Adrenal gland (tissue), 12 donors: Measurements from ENCODE around the gene DENND11. TPM values are rescaled to one million over a fixed set of nuclear protein-coding genes. Genes with fewer than 3 reads are reported as not detected.
"Not testable (repeated sequence)": the region's sequence is repeated elsewhere in the genome, so short reads cannot be mapped to it uniquely, and the experiment has no call there.

Experiments
- DNase-seq, 7 donors: peaks; one replicate each; pipeline ENCODE4 v3.0.0-alpha.2; 2019 to 2020
- H3K27ac ChIP-seq, 5 donors: fragments of 200-600 bp; sonication (generic) in 4 of 5; 1 replicate in 3 of 5; 2 replicates in 2 of 5; pipeline versions ENCODE4 v1.5.1 to v1.8.0; 2016 to 2020; ENCODE audit warnings: mild to moderate bottlenecking in 1 of 5
- H3K27me3 ChIP-seq: fragments of 200-600 bp; 2 replicates; pipeline ENCODE4 v1.8.0; 2021
- H3K36me3 ChIP-seq, 2 donors: fragments of 200-600 bp; replicated peaks in 1 of 2; 1 replicate in 1 of 2; 2 replicates in 1 of 2; pipeline versions ENCODE4 v1.5.1 to v1.8.0; 2018 to 2022
- H3K4me1 ChIP-seq, 2 donors: fragments of 200-600 bp; replicated peaks in 1 of 2; 1 replicate in 1 of 2; 2 replicates in 1 of 2; pipeline versions ENCODE4 v1.5.1 to v1.8.0; 2018 to 2021
- H3K4me3 ChIP-seq, 4 donors: fragments of 200-600 bp; sonication (generic) in 3 of 4; one replicate each; pipeline ENCODE4 v1.5.1; 2016 to 2018
- H3K9me3 ChIP-seq, 3 donors: fragments of 200-600 bp; sonication (generic) in 1 of 3; replicated peaks in 1 of 3; 1 replicate in 2 of 3; 2 replicates in 1 of 3; pipeline versions ENCODE4 v1.5.1 to v1.8.0; 2016 to 2021
- CTCF ChIP-seq, 6 experiments: fragments of 450-650 bp in 4 of 6; fragments of 200-600 bp in 2 of 6; sonication (generic) in 1 of 6; IDR thresholded peaks; 1 replicate in 5 of 6; 2 replicates in 1 of 6; pipeline versions ENCODE4 v1.5.1 to v1.8.0; 2016 to 2021; ENCODE audit warnings: antibody characterized with exemption in 6 of 6, mild to moderate bottlenecking in 2 of 6, moderate library complexity in 1 of 6
- POLR2A ChIP-seq, 2 donors: fragments of 450-650 bp; IDR thresholded peaks; one replicate each; pipeline ENCODE4 v1.6.1; 2017; ENCODE audit warnings: antibody characterized with exemption in 2 of 2, mild to moderate bottlenecking in 2 of 2, moderate library complexity in 1 of 2
- WGBS, 4 donors: extraction: QIAGEN DNeasy Blood & Tissue Kit in 2 of 4; methylation state at CpG; one replicate each; pipeline versions ENCODE4 v1.1.5 to v1.1.7; 2013 to 2017; 5-methylcytosine and 5-hydroxymethylcytosine counted together
- intact Hi-C, 2 donors: fragments of 100-400 bp; cut with DNase I; formaldehyde crosslinking; loops; one replicate each; pipeline versions ENCODE4 v1.14.1 to v1.15.0; 2022 to 2023
- polyA plus RNA-seq, 3 donors: library from polyadenylated mRNA; stranded (reverse); fragments of 200-250 nt in 2 of 3; fragments of 350-450 nt in 1 of 3; fragmentation: Illumina TruSeq in 1 of 3; extraction: RNeasy Lipid Tissue Mini Kit (QIAGEN cat#74804) in 1 of 3; gene quantifications; one replicate each; pipeline ENCODE4 v1.2.3, GENCODE V29; 2013 to 2014
- total RNA-seq, 9 donors: library from RNA; depleted of rRNA in 4 of 9; stranded (reverse); fragments of >200 nt in 4 of 9; fragments of 120-200 nt in 1 of 9; fragmentation: NEBNext Ultra II Directional in 1 of 9; extraction: Animal tissue kit (Norgen Biotek cat#: 25700) in 1 of 9; gene quantifications; one replicate each; pipeline versions ENCODE4 v1.1.0 to v1.2.4, GENCODE V29; 2013 to 2023
- donor health status: healthy with polysubstance abuse.
- donor health status: Bipolar disorder and iron deficiency.
- donor health status: DM: yes; HTN: yes; CAD: no.
- donor health status: DM: no; HTN: no; CAD: no.
- donor health status: DM: no; HTN: no; CAD: no.
- donor health status: DM: yes; HTN: yes; CAD: no.

DENND11 gene
- total and polyA plus RNA-seq, 12 donors, result 2.7 to 19.3 (median 11.9) TPM

GRCh38 chr7:141695803-141696289 is 6.1 kb downstream of the DENND11 start:
- Histone ChIP-seq H3K9me3 (no peaks in the 10 kb centered on the region), H3K36me3 (no peaks in the 10 kb centered on the region), H3K27ac (no peak overlapping the region), H3K4me3 (no peak overlapping the region), H3K27me3 (no peaks in the 10 kb centered on the region), H3K4me1 (peaks cover under 1 to 10% of the 10 kb centered on the region in 2 donors)
- TF ChIP-seq CTCF (IDR thresholded peaks at IDR 0.05) (no peak), POLR2A (IDR thresholded peaks at IDR 0.05) (no peak)
- whole genome bisulfite sequencing, 4 donors, result 83 to 91% (median 90%) methylated on average over 6 of the region's 6 CpGs
- DNase-seq, result no peak
- intact Hi-C loops, result no loop called here

- 79 to 91% (median 83%) methylated on average over 3 of the region's 3 CpGs for WGBS, 4 donors
- TF ChIP-seq CTCF (IDR thresholded peaks at IDR 0.05) (no peak), POLR2A (IDR thresholded peaks at IDR 0.05) (no peak)
These were observed 8.9 kb downstream of the DENND11 start for GRCh38 chr7:141693082-141693481.

GRCh38 chr7:141691961-141692360 is 10.0 kb downstream of the DENND11 start:
- no peaks in the 10 kb centered on the region for H3K36me3 ChIP-seq
- H3K4me3 ChIP-seq, result no peak overlapping the region
- WGBS, 4 donors, result 90 to 92% (median 91%) methylated on average over 4 of the region's 4 CpGs
- no peak for DNase-seq
- TF ChIP-seq CTCF (IDR thresholded peaks at IDR 0.05) (no peak), POLR2A (IDR thresholded peaks at IDR 0.05) (no peak)
- intact Hi-C loops, result no loop called here
- H3K4me1 ChIP-seq, result peaks cover 0 to 4% of the 10 kb centered on the region in 2 donors
- H3K27me3 ChIP-seq, result no peaks in the 10 kb centered on the region
- H3K27ac ChIP-seq, result no peak overlapping the region
- H3K9me3 ChIP-seq, result no peaks in the 10 kb centered on the region

More at GRCh38 chr7:141693082-141693481, 8.9 kb downstream of the DENND11 start:
- intact Hi-C loops, result no loop called here
- Histone ChIP-seq H3K27ac (no peak overlapping the region), H3K9me3 (no peaks in the 10 kb centered on the region), H3K4me1 (no peaks in the 10 kb centered on the region), H3K36me3 (no peaks in the 10 kb centered on the region), H3K4me3 (no peak overlapping the region), H3K27me3 (no peaks in the 10 kb centered on the region)
- DNase-seq, result no peak

- Histone ChIP-seq H3K27me3 (no peaks in the 10 kb centered on the region), H3K4me3 (no peak overlapping the region), H3K9me3 (no peaks in the 10 kb centered on the region), H3K27ac (no peak overlapping the region), H3K36me3 (no peaks in the 10 kb centered on the region), H3K4me1 (peaks cover 0 to 7% of the 10 kb centered on the region in 2 donors)
- no peak for TF ChIP-seq POLR2A (IDR thresholded peaks at IDR 0.05)
- no peak for TF ChIP-seq CTCF (IDR thresholded peaks at IDR 0.05)
- intact Hi-C loops, result no loop called here
- 93 to 97% (median 94%) methylated on average over 3 of the region's 3 CpGs for WGBS, 4 donors
- DNase-seq, result no peak
These were observed 10.4 kb downstream of the DENND11 start for GRCh38 chr7:141691540-141691939.

- H3K27ac ChIP-seq, H3K27me3 ChIP-seq, DNase-seq, H3K9me3 ChIP-seq, H3K4me1 ChIP-seq, H3K36me3 ChIP-seq, H3K4me3 ChIP-seq, intact Hi-C loops: not testable (repeated sequence)
- WGBS, 4 donors, result 96 to 98% (median 96%) methylated on average over 3 of the region's 3 CpGs
These were observed 12.7 kb downstream of the DENND11 start for GRCh38 chr7:141689072-141689825.
